ENCODE data around the gene DNER. TPM values are rescaled to one million over a fixed set of nuclear protein-coding genes. Genes with fewer than 3 reads are reported as not detected.

Gene DNER
- total RNA-seq, 3 donors from 2014 or later = 0.55 to 8.4 (median 0.99) TPM

GRCh38 chr2:229417916-229418315 is 296.4 kb downstream of the DNER start:
- Histone ChIP-seq H3K4me3 (no peak overlapping the region), H3K4me1 (ENCODE audit: low read depth) (no peaks in the 10 kb centered on the region), H3K9me3 (no peaks in the 10 kb centered on the region), H3K36me3 (ENCODE audit: low read depth) (no peaks in the 10 kb centered on the region)
- TF ChIP-seq CTCF (IDR thresholded peaks at IDR 0.05) = no peak
- DNase-seq = no peak
- no peak for ATAC-seq
- intact Hi-C loops (cut with DNase I, micrococcal nuclease) = no loop called here

GRCh38 chr2:229417176-229417575 is 297.2 kb downstream of the DNER start:
- ATAC-seq = no peak
- H3K9me3 ChIP-seq = no peaks in the 10 kb centered on the region
- no peak for TF ChIP-seq CTCF (IDR thresholded peaks at IDR 0.05)
- DNase-seq = no peak
- intact Hi-C loops (cut with DNase I, micrococcal nuclease) = no loop called here
- no peaks in the 10 kb centered on the region for H3K4me1 ChIP-seq (ENCODE audit: low read depth)
- H3K4me3 ChIP-seq = no peak overlapping the region
- H3K36me3 ChIP-seq (ENCODE audit: low read depth) = no peaks in the 10 kb centered on the region

- peak; percentile 66 for ATAC-seq
- peak; percentile 29 to 55 (median 39) for DNase-seq
- H3K4me1 ChIP-seq (ENCODE audit: low read depth) = no peaks in the 10 kb centered on the region
- intact Hi-C loops (cut with DNase I, micrococcal nuclease) = no loop called here
- no peaks in the 10 kb centered on the region for H3K9me3 ChIP-seq
- no peak for TF ChIP-seq CTCF (IDR thresholded peaks at IDR 0.05)
- H3K4me3 ChIP-seq = no peak overlapping the region
- H3K36me3 ChIP-seq (ENCODE audit: low read depth) = no peaks in the 10 kb centered on the region
These were observed 298.1 kb downstream of the DNER start for GRCh38 chr2:229416116-229416694.

- intact Hi-C loops (cut with DNase I, micrococcal nuclease) = no loop called here
- ATAC-seq = no peak
These were observed 299.7 kb downstream of the DNER start for GRCh38 chr2:229414631-229415030.

GRCh38 chr2:229412686-229413085 is 301.7 kb downstream of the DNER start:
- Histone ChIP-seq H3K4me1 (ENCODE audit: low read depth) (no peaks in the 10 kb centered on the region), H3K36me3 (ENCODE audit: low read depth) (no peaks in the 10 kb centered on the region), H3K4me3 (no peak overlapping the region), H3K9me3 (no peaks in the 10 kb centered on the region)
- TF ChIP-seq CTCF (IDR thresholded peaks at IDR 0.05) = no peak
- intact Hi-C loops (cut with DNase I, micrococcal nuclease) = no loop called here
- no peak for ATAC-seq
- DNase-seq = no peak

More at GRCh38 chr2:229414631-229415030, 299.7 kb downstream of the DNER start:
- DNase-seq = no peak
- H3K4me1 ChIP-seq (ENCODE audit: low read depth) = no peaks in the 10 kb centered on the region
- TF ChIP-seq CTCF (IDR thresholded peaks at IDR 0.05) = no peak
- no peaks in the 10 kb centered on the region for H3K9me3 ChIP-seq
- no peak overlapping the region for H3K4me3 ChIP-seq
- no peaks in the 10 kb centered on the region for H3K36me3 ChIP-seq (ENCODE audit: low read depth)

GRCh38 chr2:229410946-229411345 is 303.4 kb downstream of the DNER start:
- no peaks in the 10 kb centered on the region for H3K36me3 ChIP-seq (ENCODE audit: low read depth)
- intact Hi-C loops (cut with DNase I, micrococcal nuclease) = no loop called here
- DNase-seq = no peak
- H3K4me3 ChIP-seq = no peak overlapping the region
- H3K4me1 ChIP-seq (ENCODE audit: low read depth) = no peaks in the 10 kb centered on the region
- TF ChIP-seq CTCF (IDR thresholded peaks at IDR 0.05) = no peak
- no peak for ATAC-seq
- H3K9me3 ChIP-seq = no peaks in the 10 kb centered on the region
